ENCODE measurements around the gene HSF5. TPM values are rescaled to one million over a fixed set of nuclear protein-coding genes. Genes with fewer than 3 reads are reported as not detected.

HSF5 gene
- total and polyA plus RNA-seq, 2 of the 13 experiments (the other 11 are each of a cell fraction or from before 2014, with no cell fraction given) = not detected

GRCh38 chr17:58516644-58517377, 28.6 kb upstream of the HSF5 start:
- peak overlapping the region; percentile 77 to 96 (median 80) for H3K4me3 ChIP-seq (replicated peaks in 1 of 3; ENCODE audit: insufficient read depth in 1 of 3, low read depth in 2 of 3, low read length in 3 of 3)
- DNase-seq (ENCODE audit: low spot score) (peak; percentile 90), FAIRE-seq (peak; percentile 70), ATAC-seq (peak; percentile 58)
- intact Hi-C loops (cut with micrococcal nuclease; ENCODE audit: unreplicated experiment) = loop anchor here (5.0 kb wide), 1 partner anchor 175 kb away; the partner anchor contains the start of genes RAD51C and TEX14
- 0% methylated on average over 2 of the region's 2 CpGs for WGBS (ENCODE audit: low lambda C conversion rate)
- CTCF ChIA-PET (ENCODE audit: low intra/inter-chr PET ratio, low total read pairs) = no interaction called here
- peak overlapping the region; percentile 90 for H3K9ac ChIP-seq (ENCODE audit: insufficient read depth, low read depth, low read length)
- no peaks in the 10 kb centered on the region; a peak in 2 of 5 replicates for H3K27me3 ChIP-seq (ENCODE audit: control insufficient read depth in 1 of 2, insufficient read depth in 2 of 2, low read length in 2 of 2)
- no peaks in the 10 kb centered on the region for H3K9me3 ChIP-seq (ENCODE audit: low read length)
- in situ Hi-C loops (cut with HindIII; ENCODE audit: extremely low pct_ligation_motif_present, low pct_unique_long_range_greater_than_20kb) = loop anchor here (5.0 kb wide), 1 partner anchor 485 kb away; no protein-coding TSS in a partner anchor
- peak overlapping the region; percentile 93 for H3K4me2 ChIP-seq (ENCODE audit: low read depth, low read length)
- H3K79me2 ChIP-seq (ENCODE audit: insufficient read depth, low read length) = peaks cover 30% of the 10 kb centered on the region
- H3K4me1 ChIP-seq (ENCODE audit: insufficient read depth, low read length) = peaks cover 62% of the 10 kb centered on the region
- no peak overlapping the region for H2AFZ ChIP-seq (ENCODE audit: low read length)
- H4K20me1 ChIP-seq (ENCODE audit: insufficient read depth, low read length) = no peaks in the 10 kb centered on the region; the same call in 1 of the 2 replicates
- peak overlapping the region; percentile 96 for H3K27ac ChIP-seq (ENCODE audit: extremely low read length, insufficient read depth, low read length)
- TSS peak; percentile 46 for BruUV-seq (replicated peaks)
- POLR2A ChIA-PET = interaction anchor here (1.0 to 4.1 kb wide), 6 partner anchors 11 to 666 kb away, joined by 3 to 77 read pairs (median 11); no protein-coding TSS in a partner anchor
- peaks cover 2 to 14% of the 10 kb centered on the region in 2 experiments; a peak in 4 of 5 replicates for H3K36me3 ChIP-seq (replicated peaks in 1 of 2; ENCODE audit: control insufficient read depth in 1 of 2, insufficient read depth in 2 of 2, low read length in 2 of 2)
- TF ChIP-seq, protein P1, sequence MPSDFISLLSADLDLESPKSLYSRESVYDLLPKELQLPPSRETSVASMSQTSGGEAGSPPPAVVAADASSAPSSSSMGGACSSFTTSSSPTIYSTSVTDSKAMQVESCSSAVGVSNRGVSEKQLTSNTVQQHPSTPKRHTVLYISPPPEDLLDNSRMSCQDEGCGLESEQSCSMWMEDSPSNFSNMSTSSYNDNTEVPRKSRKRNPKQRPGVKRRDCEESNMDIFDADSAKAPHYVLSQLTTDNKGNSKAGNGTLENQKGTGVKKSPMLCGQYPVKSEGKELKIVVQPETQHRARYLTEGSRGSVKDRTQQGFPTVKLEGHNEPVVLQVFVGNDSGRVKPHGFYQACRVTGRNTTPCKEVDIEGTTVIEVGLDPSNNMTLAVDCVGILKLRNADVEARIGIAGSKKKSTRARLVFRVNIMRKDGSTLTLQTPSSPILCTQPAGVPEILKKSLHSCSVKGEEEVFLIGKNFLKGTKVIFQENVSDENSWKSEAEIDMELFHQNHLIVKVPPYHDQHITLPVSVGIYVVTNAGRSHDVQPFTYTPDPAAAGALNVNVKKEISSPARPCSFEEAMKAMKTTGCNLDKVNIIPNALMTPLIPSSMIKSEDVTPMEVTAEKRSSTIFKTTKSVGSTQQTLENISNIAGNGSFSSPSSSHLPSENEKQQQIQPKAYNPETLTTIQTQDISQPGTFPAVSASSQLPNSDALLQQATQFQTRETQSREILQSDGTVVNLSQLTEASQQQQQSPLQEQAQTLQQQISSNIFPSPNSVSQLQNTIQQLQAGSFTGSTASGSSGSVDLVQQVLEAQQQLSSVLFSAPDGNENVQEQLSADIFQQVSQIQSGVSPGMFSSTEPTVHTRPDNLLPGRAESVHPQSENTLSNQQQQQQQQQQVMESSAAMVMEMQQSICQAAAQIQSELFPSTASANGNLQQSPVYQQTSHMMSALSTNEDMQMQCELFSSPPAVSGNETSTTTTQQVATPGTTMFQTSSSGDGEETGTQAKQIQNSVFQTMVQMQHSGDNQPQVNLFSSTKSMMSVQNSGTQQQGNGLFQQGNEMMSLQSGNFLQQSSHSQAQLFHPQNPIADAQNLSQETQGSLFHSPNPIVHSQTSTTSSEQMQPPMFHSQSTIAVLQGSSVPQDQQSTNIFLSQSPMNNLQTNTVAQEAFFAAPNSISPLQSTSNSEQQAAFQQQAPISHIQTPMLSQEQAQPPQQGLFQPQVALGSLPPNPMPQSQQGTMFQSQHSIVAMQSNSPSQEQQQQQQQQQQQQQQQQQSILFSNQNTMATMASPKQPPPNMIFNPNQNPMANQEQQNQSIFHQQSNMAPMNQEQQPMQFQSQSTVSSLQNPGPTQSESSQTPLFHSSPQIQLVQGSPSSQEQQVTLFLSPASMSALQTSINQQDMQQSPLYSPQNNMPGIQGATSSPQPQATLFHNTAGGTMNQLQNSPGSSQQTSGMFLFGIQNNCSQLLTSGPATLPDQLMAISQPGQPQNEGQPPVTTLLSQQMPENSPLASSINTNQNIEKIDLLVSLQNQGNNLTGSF (CRISPR knock-in tag; IDR thresholded peaks at IDR 0.05) = 0 out of 2 replicates have a peak, but pooled peaks have one; percentile 36
- TF ChIP-seq, protein P2, sequence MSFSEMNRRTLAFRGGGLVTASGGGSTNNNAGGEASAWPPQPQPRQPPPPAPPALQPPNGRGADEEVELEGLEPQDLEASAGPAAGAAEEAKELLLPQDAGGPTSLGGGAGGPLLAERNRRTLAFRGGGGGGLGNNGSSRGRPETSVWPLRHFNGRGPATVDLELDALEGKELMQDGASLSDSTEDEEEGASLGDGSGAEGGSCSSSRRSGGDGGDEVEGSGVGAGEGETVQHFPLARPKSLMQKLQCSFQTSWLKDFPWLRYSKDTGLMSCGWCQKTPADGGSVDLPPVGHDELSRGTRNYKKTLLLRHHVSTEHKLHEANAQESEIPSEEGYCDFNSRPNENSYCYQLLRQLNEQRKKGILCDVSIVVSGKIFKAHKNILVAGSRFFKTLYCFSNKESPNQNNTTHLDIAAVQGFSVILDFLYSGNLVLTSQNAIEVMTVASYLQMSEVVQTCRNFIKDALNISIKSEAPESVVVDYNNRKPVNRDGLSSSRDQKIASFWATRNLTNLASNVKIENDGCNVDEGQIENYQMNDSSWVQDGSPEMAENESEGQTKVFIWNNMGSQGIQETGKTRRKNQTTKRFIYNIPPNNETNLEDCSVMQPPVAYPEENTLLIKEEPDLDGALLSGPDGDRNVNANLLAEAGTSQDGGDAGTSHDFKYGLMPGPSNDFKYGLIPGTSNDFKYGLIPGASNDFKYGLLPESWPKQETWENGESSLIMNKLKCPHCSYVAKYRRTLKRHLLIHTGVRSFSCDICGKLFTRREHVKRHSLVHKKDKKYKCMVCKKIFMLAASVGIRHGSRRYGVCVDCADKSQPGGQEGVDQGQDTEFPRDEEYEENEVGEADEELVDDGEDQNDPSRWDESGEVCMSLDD (CRISPR knock-in tag; IDR thresholded peaks at IDR 0.05; ENCODE audit: borderline replicate concordance) = no peak
- TF ChIP-seq SETDB1 (CRISPR knock-in tag; IDR thresholded peaks at IDR 0.05; ENCODE audit: borderline replicate concordance) = no peak
- no peak for TF ChIP-seq KLF16 (CRISPR knock-in tag; IDR thresholded peaks at IDR 0.05)
- no peak for TF ChIP-seq ZKSCAN8 (CRISPR knock-in tag; IDR thresholded peaks at IDR 0.05; ENCODE audit: borderline replicate concordance)
- TF ChIP-seq, protein P3, sequence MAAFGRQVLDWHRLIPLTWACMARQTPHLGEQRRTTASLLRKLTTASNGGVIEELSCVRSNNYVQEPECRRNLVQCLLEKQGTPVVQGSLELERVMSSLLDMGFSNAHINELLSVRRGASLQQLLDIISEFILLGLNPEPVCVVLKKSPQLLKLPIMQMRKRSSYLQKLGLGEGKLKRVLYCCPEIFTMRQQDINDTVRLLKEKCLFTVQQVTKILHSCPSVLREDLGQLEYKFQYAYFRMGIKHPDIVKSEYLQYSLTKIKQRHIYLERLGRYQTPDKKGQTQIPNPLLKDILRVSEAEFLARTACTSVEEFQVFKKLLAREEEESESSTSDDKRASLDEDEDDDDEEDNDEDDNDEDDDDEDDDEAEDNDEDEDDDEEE (CRISPR knock-in tag; IDR thresholded peaks at IDR 0.05) = no peak
- no peak; the same call in 1 of the 2 replicates for TF ChIP-seq PHF20 (CRISPR knock-in tag; IDR thresholded peaks at IDR 0.05)
- TF ChIP-seq LBX2 (CRISPR knock-in tag; IDR thresholded peaks at IDR 0.05; ENCODE audit: borderline replicate concordance) = no peak
- no peak for TF ChIP-seq SNRNP70 (IDR thresholded peaks at IDR 0.05; ENCODE audit: low read depth, low read length)
- no peak for TF ChIP-seq KDM1A (CRISPR knock-in tag; IDR thresholded peaks at IDR 0.05)
- TF ChIP-seq GTF2F1 (IDR thresholded peaks at IDR 0.05; ENCODE audit: low read length) = 0 out of 2 replicates have a peak, but pooled peaks have one; percentile 38
- no peak for TF ChIP-seq ZNF10 (CRISPR knock-in tag; IDR thresholded peaks at IDR 0.05; ENCODE audit: borderline replicate concordance, low read depth)
- TF ChIP-seq HOXA7 (CRISPR knock-in tag; IDR thresholded peaks at IDR 0.05) = no peak

Measured in HepG2 (cell line).